Osteoblast (primary cell): ENCODE results near the gene EPHA4. TPM values are rescaled to one million over a fixed set of nuclear protein-coding genes. Genes with fewer than 3 reads are reported as not detected.

Experiments used
- DNase-seq: peaks from one replicate; pipeline ENCODE4 v3.0.0; 2011; ENCODE audit warnings: low spot score, mixed read lengths; ENCODE audit not compliant: insufficient read length; ENCODE audit errors: missing footprints
- H2AFZ ChIP-seq: 2 replicates; pipeline ENCODE4 v1.6.0; 2011; ENCODE audit warnings: mild to moderate bottlenecking, low read length
- H3K27ac ChIP-seq: 2 replicates; pipeline ENCODE4 v1.5.1; 2011; ENCODE audit warnings: mild to moderate bottlenecking, low read depth, low read length, moderate library complexity
- H3K27me3 ChIP-seq: 2 replicates; pipeline ENCODE4 v1.6.0; 2012; ENCODE audit warnings: mild to moderate bottlenecking, control low read depth, inconsistent platforms, low read length, moderate library complexity; ENCODE audit not compliant: insufficient read depth
- H3K36me3 ChIP-seq: 2 replicates; pipeline ENCODE4 v1.5.1; 2011; ENCODE audit warnings: mild to moderate bottlenecking, low read length, control low read depth, moderate library complexity; ENCODE audit not compliant: insufficient read depth
- H3K4me1 ChIP-seq: 2 replicates; pipeline ENCODE4 v1.5.1; 2011; ENCODE audit warnings: mild to moderate bottlenecking, low read length, control low read depth, moderate library complexity; ENCODE audit not compliant: insufficient read depth
- H3K4me2 ChIP-seq: 2 replicates; pipeline ENCODE4 v1.6.0; 2011; ENCODE audit warnings: mild to moderate bottlenecking, low read length; ENCODE audit not compliant: insufficient read depth
- H3K4me3 ChIP-seq: fragments of 200-600 bp; sonication (generic); 3 replicates; pipeline ENCODE4 v1.5.1; 2012; ENCODE audit warnings: mild to moderate bottlenecking, low read length, inconsistent platforms; ENCODE audit not compliant: insufficient read depth
- H3K79me2 ChIP-seq: 2 replicates; pipeline ENCODE4 v1.6.0; 2012; ENCODE audit warnings: mild to moderate bottlenecking, low read length, control low read depth, inconsistent platforms; ENCODE audit not compliant: insufficient read depth
- H3K9me3 ChIP-seq: 2 replicates; pipeline ENCODE4 v1.5.1; 2011; ENCODE audit warnings: low read depth, low read length, control low read depth
- H4K20me1 ChIP-seq: 2 replicates; pipeline ENCODE4 v1.6.0; 2012; ENCODE audit warnings: mild to moderate bottlenecking, low read length, control low read depth; ENCODE audit not compliant: insufficient read depth
- CTCF ChIP-seq: IDR thresholded peaks from 2 replicates; pipeline ENCODE4 v1.5.1; 2011; ENCODE audit warnings: mild to moderate bottlenecking, low read depth, low read length, moderate library complexity; ENCODE audit errors: extremely low read depth
- total RNA-seq: library from RNA; depleted of rRNA; stranded (reverse); fragments of >200 nt; gene quantifications from 2 replicates; pipeline ENCODE4 v1.2.3, GENCODE V29; 2012

Gene EPHA4
- total RNA-seq, 1 donor, result 15.9 TPM

GRCh38 chr2:221529943-221530652 lies 42.0 kb downstream of the EPHA4 start:
- peak; percentile 81 for DNase-seq
- H3K79me2 ChIP-seq, result no peaks in the 10 kb centered on the region
- H3K27ac ChIP-seq, result no peak overlapping the region
- peak overlapping the region; percentile 52 for H2AFZ ChIP-seq
- H3K9me3 ChIP-seq, result no peaks in the 10 kb centered on the region
- H3K36me3 ChIP-seq, result no peaks in the 10 kb centered on the region
- no peaks in the 10 kb centered on the region for H4K20me1 ChIP-seq
- no peaks in the 10 kb centered on the region for H3K4me1 ChIP-seq
- peak overlapping the region; percentile 19 for H3K4me3 ChIP-seq
- no peaks in the 10 kb centered on the region for H3K27me3 ChIP-seq
- H3K4me2 ChIP-seq, result peak overlapping the region; percentile 38
- no peak for TF ChIP-seq CTCF

GRCh38 chr2:221529177-221529942 lies 42.7 kb downstream of the EPHA4 start:
- no peaks in the 10 kb centered on the region for H4K20me1 ChIP-seq
- DNase-seq, result no peak
- H3K79me2 ChIP-seq, result no peaks in the 10 kb centered on the region
- peak overlapping the region; percentile 52 for H2AFZ ChIP-seq
- peak overlapping the region; percentile 38 for H3K4me2 ChIP-seq
- H3K4me1 ChIP-seq, result no peaks in the 10 kb centered on the region
- peak overlapping the region; percentile 19 for H3K4me3 ChIP-seq
- no peak for TF ChIP-seq CTCF
- H3K27me3 ChIP-seq, result no peaks in the 10 kb centered on the region
- no peaks in the 10 kb centered on the region for H3K36me3 ChIP-seq
- no peaks in the 10 kb centered on the region for H3K9me3 ChIP-seq
- H3K27ac ChIP-seq, result no peak overlapping the region

GRCh38 chr2:221527776-221528309 lies 44.3 kb downstream of the EPHA4 start:
- no peaks in the 10 kb centered on the region for H3K27me3 ChIP-seq
- no peak overlapping the region for H3K27ac ChIP-seq
- H3K79me2 ChIP-seq, result no peaks in the 10 kb centered on the region
- no peaks in the 10 kb centered on the region for H4K20me1 ChIP-seq
- no peaks in the 10 kb centered on the region for H3K4me1 ChIP-seq
- H3K36me3 ChIP-seq, result no peaks in the 10 kb centered on the region
- no peaks in the 10 kb centered on the region for H3K9me3 ChIP-seq
- H3K4me3 ChIP-seq, result no peak overlapping the region
- TF ChIP-seq CTCF, result no peak
- no peak overlapping the region for H2AFZ ChIP-seq
- no peak overlapping the region for H3K4me2 ChIP-seq
- no peak for DNase-seq

- Histone ChIP-seq H3K27ac (no peak overlapping the region), H3K4me1 (no peaks in the 10 kb centered on the region), H4K20me1 (no peaks in the 10 kb centered on the region), H3K9me3 (no peaks in the 10 kb centered on the region), H3K27me3 (no peaks in the 10 kb centered on the region), H3K79me2 (no peaks in the 10 kb centered on the region), H3K4me2 (no peak overlapping the region), H3K36me3 (no peaks in the 10 kb centered on the region), H2AFZ (no peak overlapping the region), H3K4me3 (no peak overlapping the region)
- DNase-seq, result no peak
- no peak for TF ChIP-seq CTCF
Measured at GRCh38 chr2:221524158-221524557, 47.9 kb downstream of the EPHA4 start.
